Right cardiac atrium (tissue), 5 donors: ENCODE measurements around the gene SLCO6A1. TPM values are rescaled to one million over a fixed set of nuclear protein-coding genes. Genes with fewer than 3 reads are reported as not detected.
"Not testable (repeated sequence)": the region's sequence is repeated elsewhere in the genome, so short reads cannot be mapped to it uniquely, and the experiment has no call there.

Source experiments
- ATAC-seq, 2 donors: fragments of 200-7000 bp; cut with Tn5 transposase; one replicate each; pipeline versions ENCODE4 v1.8.0 to v1.9.1; 2020; ENCODE audit warnings: moderate library complexity in 2 of 2, mild to moderate bottlenecking in 1 of 2
- DNase-seq, 3 donors: peaks; one replicate each; pipeline ENCODE4 v3.0.0-alpha.2; 2020
- H3K27ac ChIP-seq: one replicate; pipeline ENCODE4 v1.5.1; 2013; ENCODE audit warnings: mild to moderate bottlenecking, low read length, control low read depth, moderate library complexity
- H3K27me3 ChIP-seq: one replicate; pipeline ENCODE4 v1.6.1; 2013; ENCODE audit not compliant: control insufficient read depth, insufficient read depth
- H3K4me1 ChIP-seq: one replicate; pipeline ENCODE4 v1.6.1; 2013; ENCODE audit warnings: low read length; ENCODE audit not compliant: control insufficient read depth, insufficient read depth
- H3K4me3 ChIP-seq: one replicate; pipeline ENCODE4 v1.5.1; 2013; ENCODE audit warnings: low read length, control low read depth
- H3K9me3 ChIP-seq: one replicate; pipeline ENCODE4 v1.6.1; 2013; ENCODE audit warnings: low read length; ENCODE audit not compliant: control insufficient read depth
- WGBS: extraction: QIAGEN DNeasy Blood & Tissue Kit; methylation state at CpG from one replicate; pipeline ENCODE4 v1.1.7; 2013; 5-methylcytosine and 5-hydroxymethylcytosine counted together
- intact Hi-C, 4 donors: fragments of 100-400 bp; cut with DNase I; formaldehyde crosslinking; loops; one replicate each; pipeline versions ENCODE4 v1.11.0 to v1.14.0; 2022 to 2023
- polyA plus RNA-seq: library from polyadenylated mRNA; stranded (reverse); fragments of 200-250 nt; gene quantifications from one replicate; pipeline ENCODE4 v1.2.3, GENCODE V29; 2013
- total RNA-seq, 4 donors: library from RNA; stranded (reverse); fragmentation: NEBNext Ultra II Directional; extraction: Animal tissue kit (Norgen Biotek cat#: 25700); gene quantifications; one replicate each; pipeline ENCODE4 v1.2.1, GENCODE V29; 2021
- donor health status: healthy with polysubstance abuse.
- donor health status: DM: no; HTN: yes; CAD: no.
- donor health status: DM: no; HTN: no; CAD: no.
- donor health status: DM: no; HTN: yes; CAD: no; lungs with severe emphysema.
- donor health status: DM: yes; HTN: yes; CAD: no.

Gene SLCO6A1
- total and polyA plus RNA-seq, 5 donors = not detected

DNA sequence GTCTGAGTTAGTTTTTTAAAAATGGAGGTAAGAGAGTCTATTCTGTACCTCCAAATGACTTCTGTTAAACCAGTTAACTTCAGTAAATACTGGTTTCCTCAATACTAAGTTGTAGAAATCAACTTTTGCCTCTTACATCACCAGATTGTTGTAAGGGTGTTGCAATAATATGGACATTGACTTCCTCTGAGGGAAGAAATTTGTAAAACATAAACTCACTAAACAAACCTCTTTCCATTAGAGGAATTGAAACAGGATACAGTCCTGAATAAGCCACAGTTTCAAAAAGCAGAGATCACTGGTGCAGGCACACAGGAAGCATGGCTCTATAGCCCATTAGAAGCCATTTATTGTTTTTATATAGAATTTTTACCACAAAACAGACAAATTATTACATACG is 32.7 kb upstream of the SLCO6A1 start:
- intact Hi-C loops = loop anchor here in 1 of 4 donors (10.0 kb wide), 1 partner anchor 513 kb away; no protein-coding TSS in a partner anchor
- peak; percentile 63 to 68 for ATAC-seq
- H3K4me3 ChIP-seq = no peak overlapping the region

GRCh38 chr5:102529447-102529846 is 30.6 kb upstream of the SLCO6A1 start:
- ATAC-seq (no peak), DNase-seq (no peak)
- Histone ChIP-seq H3K4me1 (no peaks in the 10 kb centered on the region), H3K4me3 (no peak overlapping the region), H3K27me3 (no peaks in the 10 kb centered on the region), H3K27ac (no peak overlapping the region), H3K9me3 (no peaks in the 10 kb centered on the region)
- WGBS = 54% methylated on average over 4 of the region's 4 CpGs
- intact Hi-C loops = no loop called here

More for the DNA sequence above, 32.7 kb upstream of the SLCO6A1 start:
- 83% methylated on average over 1 of the region's 1 CpG for WGBS
- Histone ChIP-seq H3K4me1 (no peaks in the 10 kb centered on the region), H3K27me3 (no peaks in the 10 kb centered on the region), H3K27ac (no peak overlapping the region), H3K9me3 (no peaks in the 10 kb centered on the region)
- no peak for DNase-seq

DNA sequence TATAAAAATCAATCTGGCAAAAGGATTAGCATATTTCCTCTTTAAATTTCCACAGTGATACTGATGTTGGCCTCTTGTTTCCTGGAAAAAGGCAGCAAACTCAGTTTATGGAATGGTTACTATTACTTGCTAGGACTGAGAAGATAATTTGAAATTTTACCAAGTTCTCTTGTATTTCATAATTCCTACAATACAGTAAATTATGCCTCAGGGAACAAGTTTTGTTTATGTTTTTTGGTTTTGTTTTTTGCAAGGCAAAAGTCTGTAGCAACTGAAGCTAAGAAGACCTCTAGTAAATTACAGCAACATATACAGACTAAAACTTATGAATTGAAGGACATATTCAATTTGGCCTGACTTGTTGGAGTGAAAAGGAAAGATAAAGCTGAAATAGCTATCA is 30.2 kb upstream of the SLCO6A1 start:
- Histone ChIP-seq H3K9me3 (no peaks in the 10 kb centered on the region), H3K4me1 (no peaks in the 10 kb centered on the region), H3K27ac (no peak overlapping the region), H3K27me3 (no peaks in the 10 kb centered on the region), H3K4me3 (no peak overlapping the region)
- DNase-seq (no peak), ATAC-seq (no peak)
- intact Hi-C loops = no loop called here

DNA sequence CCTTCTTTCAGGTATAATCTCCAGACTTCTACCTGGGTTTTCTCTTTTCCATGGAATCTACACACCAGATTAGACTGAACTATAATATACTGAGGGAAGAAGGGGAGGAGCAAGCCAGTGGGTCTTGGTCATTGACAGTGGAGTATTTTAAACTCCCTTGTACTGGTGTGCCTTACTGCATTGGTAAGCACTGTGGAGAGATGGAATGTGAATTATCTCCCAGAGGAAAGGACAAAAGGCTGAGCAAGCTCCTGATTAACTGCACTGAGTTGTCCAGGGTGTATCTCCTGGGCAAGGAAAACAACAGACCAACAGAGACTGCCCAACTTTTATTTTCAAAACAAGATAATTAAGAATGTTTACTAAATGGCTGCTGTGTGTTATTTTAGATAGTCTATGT is 29.8 kb upstream of the SLCO6A1 start:
- H3K27me3 ChIP-seq = no peaks in the 10 kb centered on the region
- H3K9me3 ChIP-seq = no peaks in the 10 kb centered on the region
- no peak for DNase-seq
- no peak overlapping the region for H3K27ac ChIP-seq
- no peak overlapping the region for H3K4me3 ChIP-seq
- intact Hi-C loops = no loop called here
- peak; percentile 57 to 61 for ATAC-seq
- H3K4me1 ChIP-seq = no peaks in the 10 kb centered on the region

DNA sequence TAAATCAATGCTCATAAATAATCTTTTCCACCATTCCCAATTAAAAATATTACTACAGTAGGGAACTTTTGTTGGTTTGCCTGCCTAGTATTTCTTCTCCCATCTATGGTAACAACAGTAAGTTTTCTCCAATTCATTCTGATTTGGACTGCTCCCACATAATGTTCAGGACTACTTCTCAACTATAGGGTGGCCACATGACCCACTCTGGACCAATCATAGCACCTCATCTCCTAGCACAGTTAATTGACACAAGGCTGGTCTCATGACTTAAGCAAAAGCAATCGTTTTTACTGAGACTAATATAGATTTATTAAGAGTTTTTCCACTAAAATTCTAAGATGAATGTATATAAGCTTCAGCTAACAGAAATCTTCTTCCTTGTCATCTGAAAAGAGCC is 28.7 kb upstream of the SLCO6A1 start:
- H3K4me3 ChIP-seq = no peak overlapping the region
- WGBS = 42% methylated on average over 1 of the region's 1 CpG
- no peak for DNase-seq
- H3K27me3 ChIP-seq = no peaks in the 10 kb centered on the region
- ATAC-seq = no peak
- no peak overlapping the region for H3K27ac ChIP-seq
- no peaks in the 10 kb centered on the region for H3K4me1 ChIP-seq
- no peaks in the 10 kb centered on the region for H3K9me3 ChIP-seq
- intact Hi-C loops = no loop called here

GRCh38 chr5:102523541-102524175 is 24.9 kb upstream of the SLCO6A1 start:
- intact Hi-C loops = no loop called here
- no peak overlapping the region for H3K27ac ChIP-seq
- no peaks in the 10 kb centered on the region for H3K27me3 ChIP-seq
- no peak overlapping the region for H3K4me3 ChIP-seq
- H3K4me1 ChIP-seq = no peaks in the 10 kb centered on the region
- H3K9me3 ChIP-seq = no peaks in the 10 kb centered on the region
- no peak for DNase-seq
- no peak for ATAC-seq
- 64% methylated on average over 3 of the region's 3 CpGs for WGBS

- ATAC-seq = peak; percentile 35 to 80
- Histone ChIP-seq H3K9me3 (no peaks in the 10 kb centered on the region), H3K4me1 (no peaks in the 10 kb centered on the region), H3K27ac (no peak overlapping the region), H3K4me3 (no peak overlapping the region), H3K27me3 (no peaks in the 10 kb centered on the region)
- 28% methylated on average over 4 of the region's 4 CpGs for WGBS
- DNase-seq = peak; percentile 32 to 81 (median 37)
- intact Hi-C loops = no loop called here
Measured at GRCh38 chr5:102511666-102512065, 12.9 kb upstream of the SLCO6A1 start.

GRCh38 chr5:102491261-102491914 is 7.4 kb downstream of the SLCO6A1 start:
- H3K27ac ChIP-seq, intact Hi-C loops, ATAC-seq, H3K27me3 ChIP-seq, H3K9me3 ChIP-seq, H3K4me3 ChIP-seq, H3K4me1 ChIP-seq: not testable (repeated sequence)
- 94% methylated on average over 35 of the region's 35 CpGs for WGBS
- peak in 1 of 3 donors; percentile 35 for DNase-seq

DNA sequence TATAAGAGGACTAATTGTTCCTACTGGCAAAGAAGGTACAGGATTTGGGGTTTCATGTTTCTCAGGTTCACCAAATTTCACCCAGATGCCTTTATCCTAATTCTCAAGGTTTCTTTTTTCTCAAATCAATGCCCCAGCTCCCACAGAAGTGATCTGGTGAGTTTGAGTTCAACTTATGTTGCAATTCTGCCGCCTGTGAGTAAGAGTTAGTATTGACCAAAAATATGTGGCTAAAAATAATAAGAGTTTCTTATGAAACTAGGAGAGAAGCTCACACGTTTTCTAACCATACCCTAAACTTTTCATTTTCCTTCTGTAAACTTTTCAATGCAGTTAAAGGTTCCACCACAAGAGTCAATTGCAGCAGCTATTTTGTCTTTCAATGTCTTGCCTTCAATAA is 15.1 kb downstream of the SLCO6A1 start:
- Histone ChIP-seq H3K4me1 (no peaks in the 10 kb centered on the region), H3K9me3 (no peaks in the 10 kb centered on the region), H3K27ac (no peak overlapping the region), H3K27me3 (no peaks in the 10 kb centered on the region), H3K4me3 (no peak overlapping the region)
- DNase-seq (no peak), ATAC-seq (no peak)
- intact Hi-C loops = no loop called here
- WGBS = 61% methylated on average over 2 of the region's 2 CpGs

GRCh38 chr5:102481054-102481715 is 17.6 kb downstream of the SLCO6A1 start:
- Histone ChIP-seq H3K4me1 (no peaks in the 10 kb centered on the region), H3K9me3 (no peaks in the 10 kb centered on the region), H3K27me3 (no peaks in the 10 kb centered on the region), H3K4me3 (no peak overlapping the region), H3K27ac (no peak overlapping the region)
- DNase-seq = no peak
- WGBS = 30% methylated on average over 1 of the region's 1 CpG
- intact Hi-C loops = no loop called here
- no peak for ATAC-seq

GRCh38 chr5:102453716-102454115 is 45.1 kb downstream of the SLCO6A1 start:
- peak overlapping the region; percentile 42 for H3K4me3 ChIP-seq
- no peaks in the 10 kb centered on the region for H3K27me3 ChIP-seq
- no peaks in the 10 kb centered on the region for H3K4me1 ChIP-seq
- ATAC-seq (no peak), DNase-seq (no peak)
- H3K9me3 ChIP-seq = no peaks in the 10 kb centered on the region
- intact Hi-C loops = no loop called here
- H3K27ac ChIP-seq = no peak overlapping the region
